Tibial artery (tissue), 4 donors: Measurements from ENCODE around the gene CSF3R.
"Not testable (repeated sequence)": the region's sequence is repeated elsewhere in the genome, so short reads cannot be mapped to it uniquely, and the experiment has no call there.

Experiments used
- DNase-seq, 2 donors: peaks; one replicate each; pipeline ENCODE4 v3.0.0-alpha.2; 2019
- H3K27ac ChIP-seq, 2 donors: fragments of 200-600 bp; sonication (generic) in 1 of 2; 1 replicate in 1 of 2; 2 replicates in 1 of 2; pipeline ENCODE4 v1.5.1; 2018 to 2019; ENCODE audit warnings: mild to moderate bottlenecking in 1 of 2
- H3K27me3 ChIP-seq, 2 donors: fragments of 200-600 bp; sonication (generic) in 1 of 2; one replicate each; pipeline versions ENCODE4 v1.5.1 to v1.6.0; 2016 to 2019
- H3K36me3 ChIP-seq, 3 donors: fragments of 200-600 bp; sonication (generic) in 2 of 3; one replicate each; pipeline ENCODE4 v1.5.1; 2016 to 2019; ENCODE audit warnings: mild to moderate bottlenecking in 2 of 3
- H3K4me1 ChIP-seq, 4 donors: fragments of 200-600 bp; sonication (generic) in 2 of 4; 1 replicate in 3 of 4; 2 replicates in 1 of 4; pipeline ENCODE4 v1.5.1; 2016 to 2019
- H3K4me3 ChIP-seq, 2 donors: fragments of 200-600 bp; sonication (generic) in 1 of 2; 1 replicate in 1 of 2; 2 replicates in 1 of 2; pipeline ENCODE4 v1.5.1; 2018 to 2019; ENCODE audit warnings: mild to moderate bottlenecking in 2 of 2
- H3K9me3 ChIP-seq, 3 donors: fragments of 200-600 bp; sonication (generic) in 1 of 3; one replicate each; pipeline ENCODE4 v1.5.1; 2016 to 2019
- CTCF ChIP-seq, 2 experiments: fragments of 200-600 bp in 1 of 2; fragments of 450-650 bp in 1 of 2; IDR thresholded peaks; one replicate each; pipeline ENCODE4 v1.5.1; 2017 to 2019; ENCODE audit warnings: antibody characterized with exemption in 2 of 2, mild to moderate bottlenecking in 1 of 2, moderate library complexity in 1 of 2
- intact Hi-C: fragments of 100-400 bp; cut with DNase I; formaldehyde crosslinking; loops from one replicate; pipeline ENCODE4 v1.15.0; 2023; ENCODE audit warnings: low total_unique reads

The CSF3R gene

GRCh38 chr1:36503159-36503558, 20.4 kb upstream of the CSF3R start:
- H3K27me3 ChIP-seq, result peaks cover 0 to 29% of the 10 kb centered on the region in 2 donors
- H3K9me3 ChIP-seq, result no peaks in the 10 kb centered on the region
- no peak for TF ChIP-seq CTCF (IDR thresholded peaks at IDR 0.05)
- no peak for DNase-seq
- H3K4me1 ChIP-seq, result no peaks in the 10 kb centered on the region
- no peaks in the 10 kb centered on the region for H3K36me3 ChIP-seq
- no peak overlapping the region for H3K4me3 ChIP-seq
- H3K27ac ChIP-seq, result no peak overlapping the region
- intact Hi-C loops, result no loop called here

- no peak for DNase-seq
- peaks cover 0 to 24% of the 10 kb centered on the region in 2 donors for H3K27me3 ChIP-seq
- intact Hi-C loops, result no loop called here
- no peak overlapping the region for H3K27ac ChIP-seq
- H3K4me3 ChIP-seq, result no peak overlapping the region
- H3K9me3 ChIP-seq, result no peaks in the 10 kb centered on the region
- TF ChIP-seq CTCF (IDR thresholded peaks at IDR 0.05), result no peak
- no peaks in the 10 kb centered on the region for H3K4me1 ChIP-seq
- H3K36me3 ChIP-seq, result no peaks in the 10 kb centered on the region
Measured at GRCh38 chr1:36502616-36503015, 19.9 kb upstream of the CSF3R start.

GRCh38 chr1:36501911-36502310, 19.2 kb upstream of the CSF3R start:
- DNase-seq, H3K9me3 ChIP-seq, H3K4me3 ChIP-seq, H3K36me3 ChIP-seq, intact Hi-C loops, H3K27ac ChIP-seq, H3K4me1 ChIP-seq: not testable (repeated sequence)
- peaks cover 0 to 18% of the 10 kb centered on the region in 2 donors for H3K27me3 ChIP-seq

GRCh38 chr1:36497207-36497606, 14.5 kb upstream of the CSF3R start:
- H3K27me3 ChIP-seq, result peaks cover 0 to 23% of the 10 kb centered on the region in 2 donors
- H3K36me3 ChIP-seq, result no peaks in the 10 kb centered on the region
- H3K9me3 ChIP-seq, result no peaks in the 10 kb centered on the region
- DNase-seq, result no peak
- no peak for TF ChIP-seq CTCF (IDR thresholded peaks at IDR 0.05)
- H3K4me1 ChIP-seq, result no peaks in the 10 kb centered on the region
- no peak overlapping the region for H3K4me3 ChIP-seq
- no peak overlapping the region for H3K27ac ChIP-seq
- intact Hi-C loops, result no loop called here

- Histone ChIP-seq H3K27me3 (peaks cover 0 to 28% of the 10 kb centered on the region in 2 donors), H3K27ac (no peak overlapping the region), H3K9me3 (no peaks in the 10 kb centered on the region), H3K4me3 (no peak overlapping the region), H3K36me3 (no peaks in the 10 kb centered on the region), H3K4me1 (no peaks in the 10 kb centered on the region)
- DNase-seq, result no peak
- intact Hi-C loops, result no loop called here
- TF ChIP-seq CTCF (IDR thresholded peaks at IDR 0.05), result no peak
Measured at GRCh38 chr1:36494971-36495370, 12.3 kb upstream of the CSF3R start.

GRCh38 chr1:36493524-36493923, 10.8 kb upstream of the CSF3R start:
- Histone ChIP-seq H3K27ac (no peak overlapping the region), H3K27me3 (peaks cover 0 to 31% of the 10 kb centered on the region in 2 donors), H3K36me3 (no peaks in the 10 kb centered on the region), H3K4me3 (no peak overlapping the region), H3K9me3 (no peaks in the 10 kb centered on the region), H3K4me1 (no peaks in the 10 kb centered on the region)
- intact Hi-C loops, result no loop called here
- DNase-seq, result no peak
- TF ChIP-seq CTCF (IDR thresholded peaks at IDR 0.05), result no peak
